GM18873 (cell line): ENCODE results near the gene IFNL4.
"Not testable (repeated sequence)": the region's sequence is repeated elsewhere in the genome, so short reads cannot be mapped to it uniquely, and the experiment has no call there.

ENCODE experiments used
- ATAC-seq: cut with Tn5 transposase; IDR thresholded peaks from one replicate; pipeline ENCODE4 v1.9.1; 2021; ENCODE audit warnings: mild to moderate bottlenecking, moderate library complexity, moderate number of reproducible peaks; ENCODE audit not compliant: unreplicated experiment, low FRiP score

Gene IFNL4

DNA sequence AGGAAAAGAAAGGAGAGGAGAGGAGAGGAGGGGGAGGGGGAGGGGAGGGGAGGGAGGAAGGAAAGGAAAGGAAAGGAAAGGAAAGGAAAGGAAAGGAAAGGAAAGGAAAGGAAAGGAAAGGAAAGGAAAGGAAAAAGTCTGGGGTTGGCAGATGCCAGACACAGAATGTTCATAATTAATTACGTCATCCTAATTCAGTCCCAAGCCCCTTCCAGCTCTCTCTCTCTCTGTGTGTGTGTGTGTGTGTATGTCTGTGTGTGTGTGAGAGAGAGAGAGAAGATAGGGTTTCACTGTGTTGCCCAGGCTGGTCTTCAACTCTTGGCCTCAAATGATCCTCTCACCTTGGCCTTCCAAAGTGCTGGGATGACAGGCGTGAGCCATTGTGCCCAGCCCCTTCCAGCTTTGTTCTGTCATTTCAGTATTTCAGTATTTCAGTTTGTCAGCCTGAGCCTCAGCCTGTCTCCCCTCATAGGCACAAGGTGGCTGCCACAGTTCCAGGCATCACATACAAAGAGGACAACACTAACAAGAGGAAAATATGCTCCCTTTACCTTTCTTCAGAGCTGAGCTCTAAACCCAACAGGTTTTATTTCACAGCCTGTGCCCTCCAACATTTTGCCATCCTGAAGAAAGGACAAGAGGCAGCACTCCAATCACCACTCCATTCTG is 18.4 kb downstream of the IFNL4 start:
- ATAC-seq = no peak

DNA sequence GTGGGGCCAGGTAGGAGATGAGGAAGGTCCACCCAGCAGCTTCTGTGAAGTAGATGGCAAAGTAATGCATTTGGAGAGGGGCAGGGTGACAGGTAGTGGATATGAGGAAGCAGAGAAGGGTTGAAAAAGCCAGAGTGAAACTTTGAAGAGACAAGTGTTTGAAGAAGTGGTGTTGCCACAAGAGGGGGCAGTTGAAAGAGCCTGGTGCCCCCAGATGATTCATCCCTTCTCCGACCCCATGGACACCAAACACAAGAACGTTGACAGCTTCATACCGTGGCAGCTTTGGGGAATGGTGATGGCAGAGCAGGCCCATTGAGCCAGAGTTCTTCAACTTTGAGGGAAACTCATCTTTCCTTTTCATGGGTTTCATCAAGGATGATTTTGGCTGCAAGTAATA is 23.7 kb downstream of the IFNL4 start:
- ATAC-seq = no peak

DNA sequence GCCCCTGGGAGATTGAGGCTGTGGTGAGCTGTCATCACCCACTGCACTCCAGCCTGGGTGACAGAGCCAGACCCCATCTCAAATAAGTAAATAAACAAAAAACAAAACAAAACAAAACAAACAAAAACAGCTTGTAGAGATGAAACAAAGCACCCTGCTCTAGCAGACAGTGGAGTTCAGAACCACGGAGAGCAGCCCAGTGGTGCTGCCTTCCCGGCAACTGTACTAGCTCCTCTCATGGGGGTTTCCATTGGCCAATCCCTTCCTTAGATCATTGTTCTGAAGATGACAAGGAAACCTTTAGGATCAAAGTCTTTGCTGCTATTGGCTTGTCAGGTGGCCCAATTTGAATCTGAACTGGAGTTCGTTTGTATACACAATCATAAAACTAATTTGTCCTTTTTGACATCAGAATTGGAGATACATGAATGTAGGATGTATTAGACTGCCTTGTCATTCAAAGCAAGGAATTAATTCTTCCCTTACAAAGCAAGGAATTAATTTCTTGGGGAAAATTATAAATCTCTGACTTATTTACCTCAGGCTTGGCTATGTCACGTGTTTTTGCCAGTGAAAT is 24.9 kb downstream of the IFNL4 start:
- ATAC-seq = no peak

DNA sequence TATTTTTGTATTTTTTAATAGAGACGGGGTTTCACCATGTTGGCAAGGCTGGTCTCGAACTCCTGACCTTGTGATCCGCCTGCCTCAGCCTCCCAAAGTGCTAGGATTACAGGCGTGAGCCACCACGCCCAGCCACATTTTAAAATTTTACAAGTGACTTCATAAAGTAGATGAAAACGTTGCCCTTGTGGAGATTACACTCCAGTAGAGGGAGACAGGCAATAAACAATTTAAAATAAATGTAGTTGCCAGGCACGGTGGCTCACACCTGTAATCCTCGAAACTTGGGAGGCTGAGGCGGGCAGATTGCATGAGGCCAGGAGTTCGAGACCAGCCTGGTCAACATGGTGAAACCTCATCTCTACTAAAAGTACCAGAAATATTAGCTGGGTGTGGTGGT is 29.5 kb downstream of the IFNL4 start:
- ATAC-seq = not testable (repeated sequence)

DNA sequence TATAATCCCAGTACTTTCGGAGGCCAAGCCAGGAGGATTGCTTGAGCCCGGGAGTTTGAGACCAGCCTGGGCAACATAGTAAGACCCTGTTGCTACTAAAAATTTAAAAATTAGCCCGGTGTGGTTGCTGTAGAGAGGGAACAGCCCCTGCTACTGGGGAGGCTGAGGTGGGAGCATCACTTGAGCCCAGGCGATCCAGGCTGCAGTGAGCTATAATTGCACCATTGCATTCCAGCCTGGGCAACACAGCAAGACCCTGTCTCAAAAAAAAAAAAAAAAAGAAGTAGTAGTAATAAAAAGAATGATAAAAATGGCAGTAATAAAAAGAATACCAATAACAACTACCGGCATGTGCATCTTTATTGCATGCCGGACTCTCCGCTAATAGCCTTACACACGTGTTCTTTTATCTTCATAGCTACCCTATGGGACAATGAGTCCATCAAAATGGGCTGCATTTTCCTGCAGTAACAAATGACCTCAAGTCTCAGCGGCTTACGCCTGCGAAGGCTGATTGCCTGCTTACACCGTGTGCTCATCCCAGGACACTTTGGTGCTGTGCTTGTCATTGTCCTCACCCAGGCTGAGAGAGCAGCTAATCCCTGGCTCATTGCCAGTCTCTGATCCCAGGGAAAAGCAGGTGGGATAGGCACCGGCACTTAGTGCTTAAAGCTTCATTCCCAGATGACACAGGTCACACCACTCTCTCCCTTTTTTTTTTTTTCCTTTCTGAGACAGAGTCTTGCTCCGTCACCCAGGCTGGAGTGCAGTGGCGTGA is 30.2 kb downstream of the IFNL4 start:
- no peak for ATAC-seq

DNA sequence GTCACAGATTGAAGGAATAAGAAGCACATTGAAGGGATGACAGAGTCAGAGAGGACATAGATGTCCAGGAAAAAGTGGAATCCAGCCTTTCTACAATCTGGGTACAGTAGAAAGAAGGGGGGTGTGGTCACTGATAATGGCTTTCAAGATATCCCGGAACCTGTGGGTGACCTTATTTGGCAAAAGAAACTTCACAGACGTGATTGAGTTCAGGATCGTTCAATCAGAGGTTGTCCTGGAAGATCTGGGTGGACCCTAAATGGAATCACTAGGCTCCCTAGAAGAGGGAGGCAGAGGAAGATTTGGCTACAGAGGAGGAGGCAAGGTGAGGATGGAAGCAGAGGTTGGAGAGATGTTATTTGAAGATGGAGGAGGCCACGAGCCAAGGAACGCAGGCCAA is 31.6 kb downstream of the IFNL4 start:
- no peak for ATAC-seq

DNA sequence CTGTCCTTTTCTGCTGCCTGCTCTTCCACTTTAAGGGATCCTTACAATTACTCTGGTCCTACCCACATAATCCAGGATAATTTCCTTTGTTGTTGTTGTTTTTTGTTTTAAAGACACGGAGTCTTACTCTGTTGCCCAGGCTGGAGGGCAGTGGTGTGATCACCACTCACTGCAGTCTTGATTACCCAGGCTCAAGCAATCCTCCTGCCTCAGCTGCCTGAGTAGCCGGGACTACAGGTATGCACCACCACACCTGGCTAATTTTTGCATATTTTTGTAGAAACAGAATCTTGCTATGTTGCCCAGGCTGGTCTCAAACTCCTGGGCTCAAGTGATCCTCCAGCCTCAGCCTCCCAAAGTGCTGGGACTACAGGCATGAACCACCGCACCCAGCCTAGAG is 33.3 kb downstream of the IFNL4 start:
- ATAC-seq = not testable (repeated sequence)

DNA sequence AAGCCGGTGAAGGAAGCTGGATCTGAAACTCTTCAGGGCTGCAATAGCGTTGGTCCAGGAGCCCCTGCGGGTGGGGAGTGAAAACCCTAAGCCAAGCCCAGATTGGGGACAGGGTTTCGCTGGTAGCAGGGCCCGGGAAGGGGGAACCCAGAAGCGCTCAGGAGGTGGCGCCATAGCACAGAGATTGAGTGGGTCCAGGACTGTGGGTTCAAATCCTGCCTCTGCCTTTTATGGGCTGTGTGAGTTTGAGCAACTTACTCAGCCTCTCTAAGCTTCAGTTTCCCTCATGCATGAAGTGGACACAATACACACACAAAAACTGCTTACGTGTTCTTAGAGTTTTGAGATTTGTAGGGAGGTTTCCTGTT is 36.3 kb downstream of the IFNL4 start:
- no peak for ATAC-seq

DNA sequence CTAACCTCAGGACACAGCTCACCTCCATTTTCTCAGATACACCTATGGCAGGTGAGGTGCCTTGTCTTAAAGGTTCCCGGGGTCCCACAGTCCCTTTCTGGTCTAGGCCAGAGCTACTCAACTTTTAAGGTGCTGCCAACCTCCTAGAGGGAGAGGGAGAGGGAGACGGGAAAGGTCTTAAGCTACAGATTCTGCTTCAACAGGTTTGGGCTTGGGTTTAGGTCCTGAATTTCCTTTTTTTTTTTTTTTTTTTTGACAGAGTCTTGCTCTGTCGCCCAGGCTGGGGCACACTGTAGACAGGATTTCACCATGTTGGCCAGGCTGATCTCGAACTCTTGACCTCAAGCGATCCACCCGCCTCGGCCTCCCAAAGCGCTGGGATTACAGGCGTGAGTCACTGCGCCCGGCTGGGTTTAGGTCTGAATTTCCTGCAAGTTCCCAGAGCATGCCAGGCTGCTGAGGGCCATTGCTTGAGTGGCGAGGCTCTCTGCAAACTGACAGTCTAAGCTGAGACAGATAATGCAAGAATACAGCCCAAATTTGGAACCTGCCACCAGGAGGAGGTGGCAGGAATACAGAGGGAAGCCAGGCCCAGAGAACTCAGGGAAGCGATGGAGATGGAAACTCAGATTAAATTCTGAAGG is 36.8 kb downstream of the IFNL4 start:
- ATAC-seq = no peak

DNA sequence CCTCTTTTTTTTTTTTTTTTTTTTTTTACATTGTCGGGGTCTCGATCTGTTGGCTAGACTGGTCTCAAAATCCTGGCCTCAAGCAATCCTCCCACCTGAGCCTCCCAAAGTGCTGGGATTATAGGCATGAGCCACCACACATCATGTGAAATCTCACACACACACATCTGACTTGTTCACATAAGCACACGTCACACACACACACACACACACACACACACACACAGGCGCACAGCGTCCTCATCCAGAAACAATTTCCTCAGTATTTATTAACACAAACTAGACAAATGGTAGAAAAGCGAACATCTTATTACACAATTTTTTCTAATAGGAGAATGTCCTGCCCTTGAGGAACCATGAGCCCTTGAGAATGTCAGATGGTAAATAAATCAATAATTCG is 39.5 kb downstream of the IFNL4 start:
- ATAC-seq = no peak

DNA sequence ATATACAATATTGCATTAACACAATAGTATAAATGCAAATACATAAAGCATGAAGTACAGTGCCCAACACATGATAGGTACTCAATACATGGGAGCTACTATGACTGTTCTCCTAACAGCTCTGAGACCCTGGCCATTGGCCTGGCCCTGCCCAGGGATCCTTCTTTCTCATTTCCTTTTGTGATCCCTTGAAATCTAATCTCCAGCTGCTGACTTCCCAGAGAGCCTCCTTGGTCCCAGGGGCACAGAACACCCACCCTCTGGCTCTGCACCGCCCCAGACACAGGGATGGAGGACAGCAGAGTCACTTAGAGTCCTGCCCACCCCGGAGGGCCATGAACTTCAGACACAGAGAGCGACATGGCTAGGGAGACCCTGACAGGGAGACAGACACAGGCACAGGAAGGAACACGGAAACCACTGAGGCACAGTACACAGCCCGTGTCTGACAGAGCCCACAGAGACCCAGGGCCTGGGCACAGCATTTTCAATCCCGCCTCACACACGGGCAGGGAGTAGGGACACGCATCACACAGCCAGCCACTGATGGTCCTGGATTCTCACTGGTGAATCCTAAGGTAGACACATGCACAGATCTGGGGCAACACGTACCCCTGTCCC is 40.4 kb downstream of the IFNL4 start:
- no peak for ATAC-seq

DNA sequence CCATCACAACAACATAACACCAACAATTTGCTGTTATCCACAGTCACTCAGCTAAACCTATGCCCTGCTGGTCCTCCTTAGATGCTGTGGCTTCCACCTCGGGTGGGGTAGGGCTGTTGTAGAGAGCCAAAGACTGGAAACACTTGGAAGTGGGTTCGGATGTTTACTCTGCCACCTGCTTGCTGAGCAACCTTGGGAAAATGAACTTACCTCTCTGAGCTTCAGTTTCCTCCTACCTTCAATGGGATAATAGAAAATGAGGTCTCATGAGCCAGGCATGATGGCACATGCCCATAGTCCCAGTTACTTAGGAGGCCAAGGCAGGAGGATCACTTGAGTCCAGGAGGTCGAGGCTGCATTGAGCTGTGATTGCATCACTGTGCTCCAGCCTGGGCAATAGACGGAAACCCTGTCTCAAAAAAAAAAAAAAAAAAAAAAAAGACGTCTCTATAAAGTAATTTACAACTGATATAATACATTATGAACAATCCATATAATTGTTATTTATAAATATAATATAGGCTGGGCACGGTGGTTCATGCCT is 41.3 kb downstream of the IFNL4 start:
- no peak for ATAC-seq

DNA sequence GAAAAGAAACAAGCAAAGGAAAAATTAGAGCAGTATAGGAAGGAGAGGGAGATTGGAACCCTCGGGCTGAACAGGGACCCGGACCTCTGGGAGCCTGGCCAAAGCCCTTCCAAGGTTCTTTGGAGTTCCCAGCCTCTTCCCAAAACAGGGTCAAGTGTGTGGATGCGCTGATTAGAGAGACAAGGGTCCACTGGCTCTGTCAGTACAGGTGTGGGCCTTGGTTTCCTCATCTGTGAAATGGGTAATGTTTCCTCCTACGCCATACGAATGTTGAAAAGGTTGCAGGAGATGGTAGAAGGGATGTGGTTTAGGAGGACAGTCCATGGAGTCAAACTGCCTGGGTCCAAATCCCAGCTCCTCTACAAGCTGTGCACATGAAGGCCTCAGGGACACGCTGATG is 42.5 kb downstream of the IFNL4 start:
- ATAC-seq = no peak

DNA sequence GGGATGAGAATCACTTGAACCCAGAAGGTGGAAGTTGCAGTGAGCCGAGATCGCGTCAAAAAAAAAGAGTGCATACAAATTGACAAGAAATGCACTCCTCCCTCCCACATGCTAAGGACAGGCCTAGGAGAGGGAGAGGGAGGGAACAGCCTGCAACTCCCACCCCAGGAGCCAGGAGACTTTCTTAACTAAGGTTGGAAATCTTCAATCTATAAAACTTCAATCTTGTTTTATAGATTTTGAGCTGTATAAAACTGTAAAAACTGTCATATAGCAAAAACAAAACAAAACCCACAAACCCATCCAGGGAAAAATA is 43.2 kb downstream of the IFNL4 start:
- ATAC-seq = no peak

DNA sequence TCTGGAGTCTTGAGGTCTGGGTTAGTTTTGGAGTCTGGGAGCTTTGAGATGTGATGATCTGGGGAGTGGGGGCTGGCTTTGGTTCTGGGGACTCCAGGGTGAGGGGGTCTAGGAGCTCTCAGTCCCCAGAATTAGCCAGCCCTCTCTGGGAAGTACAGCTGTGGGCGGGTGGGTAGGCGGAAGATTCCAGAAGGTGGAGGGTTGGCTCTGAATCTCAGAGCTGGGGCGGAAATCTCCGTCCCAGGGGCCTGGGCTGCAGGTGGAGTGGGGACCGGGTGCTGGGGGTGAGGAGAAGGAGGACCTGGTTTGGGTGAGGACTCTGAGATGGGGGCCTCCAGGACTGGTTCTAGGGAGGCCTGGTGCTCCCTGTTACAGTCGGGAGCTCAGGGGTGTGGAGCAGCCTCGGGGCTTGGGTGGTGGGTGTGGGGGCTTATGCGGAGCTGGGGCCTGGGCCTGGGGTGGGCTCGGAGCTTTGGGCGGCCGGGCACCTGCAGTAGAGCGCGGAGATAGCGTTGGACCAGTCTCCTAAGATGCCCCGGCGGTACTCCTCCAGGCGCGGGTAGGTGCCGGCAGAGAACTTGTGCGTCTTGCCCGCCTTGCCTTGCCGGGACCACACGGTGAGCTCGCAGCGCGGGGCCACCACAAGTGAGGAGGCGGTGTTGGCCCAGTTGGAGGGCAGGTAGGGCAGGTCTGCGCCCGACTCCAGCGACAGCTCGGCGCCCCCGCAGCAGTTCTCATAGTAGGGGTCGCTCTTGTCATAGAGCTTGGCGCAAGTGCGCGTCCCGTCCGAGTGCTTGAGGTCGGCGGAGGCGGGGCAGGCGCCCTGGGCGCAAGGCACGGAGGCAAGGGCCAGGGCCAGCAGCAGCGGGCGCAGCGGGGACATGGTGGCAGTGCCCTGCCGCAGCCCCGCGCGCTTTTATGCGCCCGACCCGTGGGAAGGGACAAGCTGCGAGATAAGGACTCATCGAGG is 45.0 kb downstream of the IFNL4 start, which contains the start of gene SYCN:
TSS of gene SYCN (minus strand) at position 892 of the 970 bp plus-strand sequence. CDS start at position 883, 9 bp downstream.
- ATAC-seq = no peak

DNA sequence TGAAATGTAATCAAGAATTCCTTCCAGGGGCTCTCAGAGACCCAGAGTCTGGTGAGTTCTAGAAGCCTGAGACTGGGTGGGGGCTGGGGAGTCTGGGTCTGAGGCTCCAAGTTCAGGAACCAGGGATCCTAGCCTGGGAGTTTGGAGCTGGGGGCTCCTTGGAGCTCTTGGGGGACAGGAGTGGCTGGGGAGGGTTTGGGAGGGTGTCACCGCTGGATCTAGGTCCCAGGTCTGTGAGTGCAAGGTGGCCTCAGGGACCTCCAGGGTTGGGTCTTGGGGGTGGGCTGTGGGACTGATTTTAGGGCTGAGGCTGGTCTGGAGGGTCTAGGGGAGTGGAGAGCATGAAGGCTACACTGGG is 45.7 kb downstream of the IFNL4 start:
- ATAC-seq = no peak

DNA sequence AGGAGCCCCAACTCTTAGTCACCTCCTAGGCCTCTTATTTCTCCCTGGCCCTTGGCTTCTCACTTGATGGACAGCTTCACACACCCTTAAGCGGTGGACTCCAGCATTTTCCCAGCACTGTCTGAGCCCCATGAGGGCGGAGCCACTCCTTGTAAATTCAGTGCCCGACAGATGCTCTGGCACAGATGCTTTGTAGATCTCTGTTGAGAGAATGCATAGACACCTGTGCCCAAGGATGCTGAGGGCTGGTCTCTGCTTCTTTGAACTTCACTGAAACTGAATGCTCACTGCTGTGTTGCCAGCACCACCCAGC is 47.9 kb downstream of the IFNL4 start:
- no peak for ATAC-seq

DNA sequence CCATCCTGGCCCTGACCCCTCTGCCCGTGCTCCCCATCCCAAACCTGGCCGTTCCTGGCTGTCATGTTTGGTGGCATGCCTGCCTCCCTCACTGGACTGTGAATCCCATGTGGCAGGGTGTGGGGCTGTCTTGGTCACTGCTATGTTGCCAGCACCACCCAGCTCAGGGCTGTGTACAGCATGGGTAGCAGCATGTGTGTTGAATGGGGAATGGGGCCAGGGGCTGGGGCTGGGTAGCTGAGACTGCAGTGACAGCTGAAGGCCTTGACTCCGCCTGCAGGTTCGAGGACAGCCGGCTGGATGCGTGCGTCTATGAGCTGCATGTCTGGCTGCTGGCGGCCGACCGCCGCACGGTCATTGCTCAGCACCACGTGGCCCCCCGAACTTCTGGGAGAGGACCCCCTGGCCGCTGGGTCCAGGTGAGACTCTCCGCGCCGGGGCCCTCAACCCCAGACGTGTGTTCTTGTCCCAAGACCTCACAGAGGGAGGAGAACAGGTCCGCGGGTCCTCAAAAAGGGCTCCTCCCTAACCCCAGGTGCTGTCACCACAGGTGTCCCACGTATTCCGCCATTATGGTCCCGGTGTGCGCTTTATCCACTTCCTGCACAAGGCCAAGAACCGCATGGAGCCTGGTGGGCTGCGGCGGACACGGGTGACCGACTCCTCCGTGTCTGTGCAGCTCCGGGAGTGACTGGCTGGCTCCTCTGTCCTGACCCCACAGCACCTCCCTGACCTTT is 48.4 kb downstream of the IFNL4 start:
- ATAC-seq = no peak

DNA sequence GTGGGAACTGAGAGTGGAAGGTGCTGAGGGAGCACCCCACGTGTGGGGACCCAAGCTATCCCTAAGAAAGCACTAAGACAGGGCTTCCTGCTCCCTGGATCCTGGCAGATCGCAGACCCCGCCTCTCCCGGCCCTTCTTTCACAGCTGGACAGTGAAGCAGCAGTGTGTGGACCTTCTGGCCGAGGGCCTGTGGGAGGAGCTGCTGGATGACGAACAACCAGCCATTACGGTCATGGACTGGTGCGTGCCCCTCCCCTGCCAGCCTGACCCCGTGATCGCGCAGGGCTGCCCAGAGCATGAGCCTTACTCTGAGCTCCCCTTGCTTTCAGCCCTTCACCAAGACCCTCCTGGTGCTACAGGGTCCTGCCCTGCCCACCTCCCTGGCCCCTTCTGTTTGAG is 49.6 kb downstream of the IFNL4 start:
- ATAC-seq = no peak
